Prostate gland (tissue), 2 donors: Measurements from ENCODE around the gene CTSD. TPM values are rescaled to one million over a fixed set of nuclear protein-coding genes. Genes with fewer than 3 reads are reported as not detected.

Experiments used
- DNase-seq: peaks from one replicate; pipeline ENCODE4 v3.0.0-alpha.2; 2019; ENCODE audit warnings: low spot score
- H3K27ac ChIP-seq, 2 donors: fragments of 200-600 bp; sonication (generic); 2 replicates each; pipeline ENCODE4 v1.5.1; 2017 to 2019
- H3K27me3 ChIP-seq: fragments of 200-600 bp; sonication (generic); replicated peaks from 2 replicates; pipeline ENCODE4 v1.5.1; 2019; ENCODE audit not compliant: insufficient read depth
- H3K36me3 ChIP-seq, 2 donors: fragments of 200-600 bp; sonication (generic); 1 replicate in 1 of 2; 2 replicates in 1 of 2; pipeline versions ENCODE4 v1.5.1 to v1.8.1; 2017 to 2019
- H3K4me1 ChIP-seq: fragments of 200-600 bp; sonication (generic); replicated peaks from 2 replicates; pipeline ENCODE4 v1.5.1; 2019
- H3K4me3 ChIP-seq, 2 donors: fragments of 200-600 bp; sonication (generic); 2 replicates each; pipeline ENCODE4 v1.5.1; 2017 to 2019
- H3K9me3 ChIP-seq: fragments of 200-600 bp; sonication (generic); 2 replicates; pipeline ENCODE4 v1.5.1; 2017
- POLR2A ChIP-seq: fragments of 450-650 bp; IDR thresholded peaks from one replicate; pipeline ENCODE4 v1.6.1; 2016; ENCODE audit warnings: antibody characterized with exemption, mild to moderate bottlenecking
- POLR2AphosphoS5 ChIP-seq: sonication (generic); formaldehyde crosslinking; IDR thresholded peaks from one replicate; pipeline ENCODE4 v1.6.1; 2017; ENCODE audit warnings: antibody characterized with exemption
- WGBS: methylation state at CpG from one replicate; pipeline ENCODE4 v1.1.5; 2018; 5-methylcytosine and 5-hydroxymethylcytosine counted together
- intact Hi-C: fragments of 100-400 bp; cut with DNase I; formaldehyde crosslinking; loops from one replicate; pipeline ENCODE4 v1.14.2; 2022
- total RNA-seq, 2 donors: library from RNA; depleted of rRNA; stranded (reverse); fragments of >200 nt; gene quantifications; one replicate each; pipeline ENCODE4 v1.1.0, GENCODE V29; 2016
- TF ChIP-seq, protein P1 (sequence below), 4 experiments: fragments of 200-600 bp in 2 of 4; fragments of 450-650 bp in 2 of 4; sonication (generic) in 2 of 4; IDR thresholded peaks; 1 replicate in 3 of 4; 2 replicates in 1 of 4; pipeline ENCODE4 v1.5.1; 2016 to 2019; ENCODE audit warnings: antibody characterized with exemption in 4 of 4, mild to moderate bottlenecking in 2 of 4, moderate library complexity in 2 of 4

CTSD gene
- total RNA-seq, 2 donors from 2014 or later = 497 to 983 TPM

GRCh38 chr11:1705126-1706052, 58.3 kb downstream of the CTSD start:
- H3K27me3 ChIP-seq = no peaks in the 10 kb centered on the region
- no peak overlapping the region for H3K4me3 ChIP-seq
- H3K9me3 ChIP-seq = no peaks in the 10 kb centered on the region
- no peaks in the 10 kb centered on the region for H3K4me1 ChIP-seq
- TF ChIP-seq, protein P1, sequence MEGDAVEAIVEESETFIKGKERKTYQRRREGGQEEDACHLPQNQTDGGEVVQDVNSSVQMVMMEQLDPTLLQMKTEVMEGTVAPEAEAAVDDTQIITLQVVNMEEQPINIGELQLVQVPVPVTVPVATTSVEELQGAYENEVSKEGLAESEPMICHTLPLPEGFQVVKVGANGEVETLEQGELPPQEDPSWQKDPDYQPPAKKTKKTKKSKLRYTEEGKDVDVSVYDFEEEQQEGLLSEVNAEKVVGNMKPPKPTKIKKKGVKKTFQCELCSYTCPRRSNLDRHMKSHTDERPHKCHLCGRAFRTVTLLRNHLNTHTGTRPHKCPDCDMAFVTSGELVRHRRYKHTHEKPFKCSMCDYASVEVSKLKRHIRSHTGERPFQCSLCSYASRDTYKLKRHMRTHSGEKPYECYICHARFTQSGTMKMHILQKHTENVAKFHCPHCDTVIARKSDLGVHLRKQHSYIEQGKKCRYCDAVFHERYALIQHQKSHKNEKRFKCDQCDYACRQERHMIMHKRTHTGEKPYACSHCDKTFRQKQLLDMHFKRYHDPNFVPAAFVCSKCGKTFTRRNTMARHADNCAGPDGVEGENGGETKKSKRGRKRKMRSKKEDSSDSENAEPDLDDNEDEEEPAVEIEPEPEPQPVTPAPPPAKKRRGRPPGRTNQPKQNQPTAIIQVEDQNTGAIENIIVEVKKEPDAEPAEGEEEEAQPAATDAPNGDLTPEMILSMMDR (IDR thresholded peaks at IDR 0.05) = no peak
- TF ChIP-seq POLR2A (no peak), POLR2AphosphoS5 (peak; percentile 76)
- H3K27ac ChIP-seq = peak overlapping the region in 1 of 2 donors; percentile 32
- 37% methylated on average over 15 of the region's 15 CpGs for WGBS
- no peaks in the 10 kb centered on the region for H3K36me3 ChIP-seq
- peak; percentile 74 for DNase-seq
- intact Hi-C loops = no loop called here

DNA sequence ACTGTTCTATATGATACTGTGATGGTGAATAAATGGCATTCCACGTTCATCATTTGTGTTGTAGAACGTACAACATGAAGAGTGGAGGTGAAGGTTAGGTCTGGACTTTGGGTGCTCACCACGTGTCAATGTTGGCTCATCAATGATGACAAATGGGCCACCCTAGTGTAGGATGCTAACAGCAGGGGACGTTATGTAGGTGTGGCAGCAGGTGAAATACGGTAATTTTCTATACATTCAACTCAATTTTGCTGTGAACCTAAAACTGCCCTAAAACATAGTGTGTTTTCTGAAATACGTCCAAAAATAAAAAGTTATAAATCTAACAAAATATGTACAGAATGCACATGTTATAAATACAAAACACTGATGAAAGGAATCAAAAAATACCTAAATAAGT, 60.6 kb downstream of the CTSD start:
- Histone ChIP-seq H3K4me3 (no peak overlapping the region), H3K36me3 (no peaks in the 10 kb centered on the region), H3K9me3 (no peaks in the 10 kb centered on the region), H3K27ac (no peak overlapping the region), H3K27me3 (no peaks in the 10 kb centered on the region), H3K4me1 (no peaks in the 10 kb centered on the region)
- 88% methylated on average over 6 of the region's 6 CpGs for WGBS
- TF ChIP-seq, protein P1 (IDR thresholded peaks at IDR 0.05) = no peak
- no peak for TF ChIP-seq POLR2A
- intact Hi-C loops = no loop called here
- DNase-seq = no peak

Other genes starting within 250 kb of the CTSD start
- 10 to 100 TPM in 1 of 2 donors, 1 to 10 TPM in 1; 8.8 to 17.2 TPM for gene DUSP8, start 191.7 kb downstream of the CTSD start, total RNA-seq
- not detected for gene KRTAP5-1, start 178.6 kb downstream of the CTSD start, total RNA-seq
- not detected for gene KRTAP5-2, start 165.6 kb downstream of the CTSD start, total RNA-seq
- not detected for gene KRTAP5-3, start 155.5 kb downstream of the CTSD start, total RNA-seq
- not detected for gene KRTAP5-4, start 141.8 kb downstream of the CTSD start, total RNA-seq
- gene KRTAP5-5, start 134.2 kb downstream of the CTSD start, total RNA-seq = not detected
- gene KRTAP5-6, start 66.7 kb downstream of the CTSD start, total RNA-seq = not detected
- gene IFITM10, start 13.3 kb downstream of the CTSD start, total RNA-seq = 1 to 10 TPM; 2.6 to 3.1 TPM
- 1 to 10 TPM; 1.7 to 4.1 TPM for gene SYT8, start 71.1 kb upstream of the CTSD start, total RNA-seq
- gene TNNI2, start 75.1 kb upstream of the CTSD start, total RNA-seq = 1 to 10 TPM in 1 of 2 donors, not detected in 1; 5.5 TPM
- gene LSP1, start 89.2 kb upstream of the CTSD start, total RNA-seq = 10 to 100 TPM in 1 of 2 donors, 1 to 10 TPM in 1; 6.7 to 11.6 TPM
- gene PRR33, start 128.0 kb upstream of the CTSD start, total RNA-seq = under 1 TPM in 1 of 2 donors, not detected in 1; 0.17 TPM
- 1 to 10 TPM; 4.5 to 8.4 TPM for gene TNNT3, start 155.8 kb upstream of the CTSD start, total RNA-seq
- gene MRPL23, start 183.4 kb upstream of the CTSD start, total RNA-seq = 100 to 1,000 TPM; 155 to 162 TPM
- gene H19, start 233.9 kb upstream of the CTSD start, total RNA-seq = 100 to 1,000 TPM; 126 to 163 TPM